ENCODE data around the gene PIEZO1. TPM values are rescaled to one million over a fixed set of nuclear protein-coding genes. Genes with fewer than 3 reads are reported as not detected.

Gene PIEZO1
- total RNA-seq, 1 donor from 2014 or later, result 5.5 TPM

DNA sequence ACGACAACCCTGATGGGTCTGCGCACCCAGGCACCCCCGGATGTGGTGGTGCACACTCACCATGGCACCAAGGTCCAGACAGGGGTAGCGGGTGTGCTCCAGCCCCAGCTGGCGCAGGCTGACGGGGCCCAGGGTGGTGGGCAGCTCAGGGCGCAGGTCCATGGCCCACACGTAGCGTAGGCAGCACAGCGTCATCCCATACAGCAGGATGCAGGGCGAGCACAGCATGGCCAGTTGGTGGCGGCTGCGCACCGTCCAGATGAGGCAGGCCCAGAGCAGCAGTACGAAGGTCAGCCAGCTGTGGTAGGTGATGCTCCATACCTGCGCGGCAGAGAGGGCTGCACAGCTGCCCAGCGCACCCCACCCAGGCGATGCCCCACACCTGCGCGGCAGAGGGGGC lies 48.9 kb downstream of the PIEZO1 start:
- H3K9ac ChIP-seq, result no peak overlapping the region
- H3K4me1 ChIP-seq, result no peaks in the 10 kb centered on the region
- no peaks in the 10 kb centered on the region for H4K20me1 ChIP-seq (ENCODE audit: low read depth)
- Mint-ChIP-seq H3K4me3 (no peak overlapping the region), H3K36me3 (no peaks in the 10 kb centered on the region), H3K9me3 (no peaks in the 10 kb centered on the region), H3K27me3 (ENCODE audit: insufficient read depth, low read depth) (no peaks in the 10 kb centered on the region), H3K4me1 (peaks cover 6% of the 10 kb centered on the region), H3K27ac (no peak overlapping the region)
- no peak overlapping the region for H3K4me2 ChIP-seq
- H3K4me3 ChIP-seq, result no peak overlapping the region
- no peak for TF ChIP-seq EZH2phosphoT487 (IDR thresholded peaks at IDR 0.05)
- TF ChIP-seq EZH2 (IDR thresholded peaks at IDR 0.05), result no peak
- TF ChIP-seq, protein P1, sequence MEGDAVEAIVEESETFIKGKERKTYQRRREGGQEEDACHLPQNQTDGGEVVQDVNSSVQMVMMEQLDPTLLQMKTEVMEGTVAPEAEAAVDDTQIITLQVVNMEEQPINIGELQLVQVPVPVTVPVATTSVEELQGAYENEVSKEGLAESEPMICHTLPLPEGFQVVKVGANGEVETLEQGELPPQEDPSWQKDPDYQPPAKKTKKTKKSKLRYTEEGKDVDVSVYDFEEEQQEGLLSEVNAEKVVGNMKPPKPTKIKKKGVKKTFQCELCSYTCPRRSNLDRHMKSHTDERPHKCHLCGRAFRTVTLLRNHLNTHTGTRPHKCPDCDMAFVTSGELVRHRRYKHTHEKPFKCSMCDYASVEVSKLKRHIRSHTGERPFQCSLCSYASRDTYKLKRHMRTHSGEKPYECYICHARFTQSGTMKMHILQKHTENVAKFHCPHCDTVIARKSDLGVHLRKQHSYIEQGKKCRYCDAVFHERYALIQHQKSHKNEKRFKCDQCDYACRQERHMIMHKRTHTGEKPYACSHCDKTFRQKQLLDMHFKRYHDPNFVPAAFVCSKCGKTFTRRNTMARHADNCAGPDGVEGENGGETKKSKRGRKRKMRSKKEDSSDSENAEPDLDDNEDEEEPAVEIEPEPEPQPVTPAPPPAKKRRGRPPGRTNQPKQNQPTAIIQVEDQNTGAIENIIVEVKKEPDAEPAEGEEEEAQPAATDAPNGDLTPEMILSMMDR (IDR thresholded peaks at IDR 0.05), result no peak
- no peaks in the 10 kb centered on the region for H3K79me2 ChIP-seq (ENCODE audit: low read depth)
- no peak overlapping the region for H3K27ac ChIP-seq
- no peaks in the 10 kb centered on the region for H3K27me3 ChIP-seq
- H2AFZ ChIP-seq (replicated peaks), result no peak overlapping the region
- H3F3A ChIP-seq (ENCODE audit: low read depth), result peaks cover 3% of the 10 kb centered on the region
- H3K36me3 ChIP-seq, result no peaks in the 10 kb centered on the region
- H3K9me3 ChIP-seq (ENCODE audit: low read depth), result no peaks in the 10 kb centered on the region
- no peak for DNase-seq (ENCODE audit: low spot score)

DNA sequence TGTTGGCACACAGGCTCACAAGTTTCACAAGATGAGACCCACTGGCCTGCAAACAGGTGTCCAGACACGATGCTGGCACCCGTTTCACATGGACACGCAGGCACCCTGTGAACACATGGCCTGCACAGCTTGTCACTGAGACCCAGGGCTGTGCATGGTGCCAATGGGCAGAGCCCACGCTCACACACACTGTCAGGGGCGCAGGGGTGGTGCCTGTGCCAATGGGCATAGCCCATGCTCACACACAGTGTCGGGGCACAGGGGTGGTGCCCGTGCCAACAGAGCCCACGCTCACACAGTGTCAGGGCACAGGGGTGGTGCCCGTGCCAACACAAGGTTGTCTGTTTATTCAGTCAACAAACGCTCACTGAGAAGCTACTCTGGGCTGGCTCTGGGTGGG lies 49.4 kb downstream of the PIEZO1 start:
- H3K27ac ChIP-seq, result no peak overlapping the region
- no peaks in the 10 kb centered on the region for H3K4me1 ChIP-seq
- H3K9ac ChIP-seq, result no peak overlapping the region
- peaks cover 3% of the 10 kb centered on the region for H3F3A ChIP-seq (ENCODE audit: low read depth)
- no peaks in the 10 kb centered on the region for H3K27me3 ChIP-seq
- TF ChIP-seq EZH2 (IDR thresholded peaks at IDR 0.05), result no peak
- no peak for TF ChIP-seq EZH2phosphoT487 (IDR thresholded peaks at IDR 0.05)
- TF ChIP-seq, protein P1 (IDR thresholded peaks at IDR 0.05), result no peak
- H3K79me2 ChIP-seq (ENCODE audit: low read depth), result no peaks in the 10 kb centered on the region
- no peak overlapping the region for H3K4me2 ChIP-seq
- H3K4me1 Mint-ChIP-seq, result peaks cover 8% of the 10 kb centered on the region
- DNase-seq (ENCODE audit: low spot score), result no peak
- H3K36me3 ChIP-seq, result no peaks in the 10 kb centered on the region
- H3K36me3 Mint-ChIP-seq, result no peaks in the 10 kb centered on the region
- H3K27me3 Mint-ChIP-seq (ENCODE audit: insufficient read depth, low read depth), result peaks cover 2% of the 10 kb centered on the region
- no peaks in the 10 kb centered on the region for H3K9me3 ChIP-seq (ENCODE audit: low read depth)
- H3K4me3 ChIP-seq, result no peak overlapping the region
- H2AFZ ChIP-seq (replicated peaks), result no peak overlapping the region
- H3K4me3 Mint-ChIP-seq, result no peak overlapping the region
- no peaks in the 10 kb centered on the region for H4K20me1 ChIP-seq (ENCODE audit: low read depth)
- H3K27ac Mint-ChIP-seq, result no peak overlapping the region
- H3K9me3 Mint-ChIP-seq, result no peaks in the 10 kb centered on the region

DNA sequence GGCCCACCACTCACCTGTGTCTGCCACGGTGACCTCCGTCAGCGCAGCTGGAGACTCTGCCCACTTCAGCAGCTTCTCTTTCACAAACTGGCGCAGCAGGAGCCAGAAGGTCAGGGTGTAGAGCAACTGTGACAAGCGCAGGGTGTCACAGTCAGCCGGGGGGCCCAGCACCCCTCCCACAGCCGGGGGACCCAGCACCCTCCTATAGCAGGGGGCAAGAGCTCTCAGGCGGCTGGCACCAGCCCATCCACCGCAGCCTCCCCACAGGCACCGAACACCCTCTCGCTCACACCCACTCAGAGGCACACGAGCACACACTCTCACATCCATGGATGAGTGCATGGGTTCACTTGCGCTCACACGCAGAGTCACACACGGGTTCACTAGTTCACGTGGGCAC lies 49.9 kb downstream of the PIEZO1 start:
- H3K27ac ChIP-seq, result no peak overlapping the region
- TF ChIP-seq EZH2 (IDR thresholded peaks at IDR 0.05) (no peak), EZH2phosphoT487 (IDR thresholded peaks at IDR 0.05) (no peak)
- TF ChIP-seq, protein P1 (IDR thresholded peaks at IDR 0.05), result no peak
- peaks cover 3% of the 10 kb centered on the region for H3F3A ChIP-seq (ENCODE audit: low read depth)
- Mint-ChIP-seq H3K27me3 (ENCODE audit: insufficient read depth, low read depth) (peaks cover 2% of the 10 kb centered on the region), H3K9me3 (no peaks in the 10 kb centered on the region), H3K4me1 (peaks cover 8% of the 10 kb centered on the region), H3K36me3 (no peaks in the 10 kb centered on the region), H3K4me3 (no peak overlapping the region), H3K27ac (no peak overlapping the region)
- no peak overlapping the region for H3K4me2 ChIP-seq
- DNase-seq (ENCODE audit: low spot score), result no peak
- H3K4me1 ChIP-seq, result no peaks in the 10 kb centered on the region
- H3K4me3 ChIP-seq, result no peak overlapping the region
- H4K20me1 ChIP-seq (ENCODE audit: low read depth), result no peaks in the 10 kb centered on the region
- no peaks in the 10 kb centered on the region for H3K27me3 ChIP-seq
- H3K9ac ChIP-seq, result no peak overlapping the region
- no peaks in the 10 kb centered on the region for H3K79me2 ChIP-seq (ENCODE audit: low read depth)
- H3K36me3 ChIP-seq, result no peaks in the 10 kb centered on the region
- H2AFZ ChIP-seq (replicated peaks), result no peak overlapping the region
- H3K9me3 ChIP-seq (ENCODE audit: low read depth), result no peaks in the 10 kb centered on the region
